C4-2B (cell line): ENCODE measurements around the gene CD80.

Experiments used
- ZFX ChIP-seq: fragments of 450-650 bp; IDR thresholded peaks from 2 replicates; pipeline ENCODE4 v1.6.1; 2017
- TF ChIP-seq, protein P1 (sequence below): fragments of 450-650 bp; conservative IDR thresholded peaks from 2 replicates; pipeline ENCODE4 v1.5.1; 2017; ENCODE audit warnings: mild to moderate bottlenecking

DNA sequence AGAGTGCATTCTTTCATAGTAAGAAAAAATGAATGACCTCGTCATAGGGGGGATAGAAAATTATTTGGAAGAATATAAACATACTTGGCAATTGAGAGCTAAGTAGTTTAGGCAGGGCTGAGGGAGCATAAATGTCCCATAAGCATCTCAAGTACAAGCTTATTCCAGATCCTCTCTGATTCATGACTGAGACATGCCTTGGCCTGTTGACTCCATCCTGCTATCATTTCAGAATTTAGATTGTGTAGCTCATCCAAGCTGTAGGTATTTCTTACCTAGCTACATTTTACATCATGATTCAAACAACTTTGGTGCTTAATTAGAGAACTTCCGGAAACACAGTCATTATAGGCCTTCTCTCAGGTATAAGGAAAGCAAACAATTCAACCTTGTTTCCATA lies 78.3 kb downstream of the CD80 start:
- TF ChIP-seq, protein P1, sequence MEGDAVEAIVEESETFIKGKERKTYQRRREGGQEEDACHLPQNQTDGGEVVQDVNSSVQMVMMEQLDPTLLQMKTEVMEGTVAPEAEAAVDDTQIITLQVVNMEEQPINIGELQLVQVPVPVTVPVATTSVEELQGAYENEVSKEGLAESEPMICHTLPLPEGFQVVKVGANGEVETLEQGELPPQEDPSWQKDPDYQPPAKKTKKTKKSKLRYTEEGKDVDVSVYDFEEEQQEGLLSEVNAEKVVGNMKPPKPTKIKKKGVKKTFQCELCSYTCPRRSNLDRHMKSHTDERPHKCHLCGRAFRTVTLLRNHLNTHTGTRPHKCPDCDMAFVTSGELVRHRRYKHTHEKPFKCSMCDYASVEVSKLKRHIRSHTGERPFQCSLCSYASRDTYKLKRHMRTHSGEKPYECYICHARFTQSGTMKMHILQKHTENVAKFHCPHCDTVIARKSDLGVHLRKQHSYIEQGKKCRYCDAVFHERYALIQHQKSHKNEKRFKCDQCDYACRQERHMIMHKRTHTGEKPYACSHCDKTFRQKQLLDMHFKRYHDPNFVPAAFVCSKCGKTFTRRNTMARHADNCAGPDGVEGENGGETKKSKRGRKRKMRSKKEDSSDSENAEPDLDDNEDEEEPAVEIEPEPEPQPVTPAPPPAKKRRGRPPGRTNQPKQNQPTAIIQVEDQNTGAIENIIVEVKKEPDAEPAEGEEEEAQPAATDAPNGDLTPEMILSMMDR: no peak
- TF ChIP-seq ZFX: no peak
